K562 (cell line): Measurements from ENCODE around the gene CNOT1. TPM values are rescaled to one million over a fixed set of nuclear protein-coding genes. Genes with fewer than 3 reads are reported as not detected.

Experiments
- ATAC-seq: fragments of 200-7000 bp; cut with Tn5 transposase; 3 replicates; pipeline ENCODE4 v1.9.1; 2020; ENCODE audit warnings: moderate library complexity
- BruUV-seq: library from RNA; stranded (reverse); fragments of 400-500 nt; replicated peaks from 2 replicates; lab custom pipeline; 2021; lab: Mats Ljungman, UMichigan
- CTCF ChIA-PET: fragments of 300-600 bp; formaldehyde crosslinking; extraction: SDS; loops from one replicate; lab custom pipeline; 2021; ENCODE audit warnings: low intra/inter-chr PET ratio; lab: Yijun Ruan, JAX
- POLR2A ChIA-PET: fragments of 300-600, 350-650 bp; sonication (Branson Sonifier 250); formaldehyde crosslinking; extraction: SDS; loops from one replicate; lab custom pipeline; 2021; ENCODE audit warnings: antibody characterized with exemption, inconsistent platforms; lab: Yijun Ruan, JAX
- DNase-seq, 4 experiments: peaks; one replicate each; pipeline versions ENCODE4 v3.0.0 to v3.0.0-alpha.2; 2011 to 2018; ENCODE audit warnings: low spot score in 3 of 4, mixed read lengths in 3 of 4; ENCODE audit errors: extremely low read depth in 1 of 4
- FAIRE-seq: peaks from 2 replicates; lab custom pipeline; 2011; peaks lifted over from hg19 to GRCh38; lab: Jason Lieb, UNC
- H2AFZ ChIP-seq: 2 replicates; pipeline ENCODE4 v1.6.0; 2011; ENCODE audit warnings: low read depth, low read length, control low read depth, inconsistent platforms
- H3K27ac ChIP-seq: fragments of 200-600 bp; 3 replicates; pipeline ENCODE4 v1.8.0; 2011; ENCODE audit warnings: low read depth, mild to moderate bottlenecking, control low read depth, inconsistent platforms, low read length, moderate library complexity, mixed read lengths; ENCODE audit errors: extremely low read depth
- H3K27me3 ChIP-seq, 2 experiments: fragments of 300-600 bp in 1 of 2; 2 replicates in 1 of 2; 3 replicates in 1 of 2; pipeline versions ENCODE4 v1.6.0 to v1.8.0; 2011; ENCODE audit warnings: inconsistent platforms in 2 of 2, low read length in 2 of 2, mild to moderate bottlenecking in 1 of 2, mixed read lengths in 1 of 2, moderate library complexity in 1 of 2; ENCODE audit not compliant: control insufficient read depth in 2 of 2, insufficient read depth in 2 of 2
- H3K36me3 ChIP-seq: fragments of 300-600 bp; 3 replicates; pipeline ENCODE4 v1.8.0; 2011; ENCODE audit warnings: mild to moderate bottlenecking, low read length, inconsistent platforms; ENCODE audit not compliant: control insufficient read depth, insufficient read depth
- H3K4me1 ChIP-seq, 2 experiments: fragments of 200-600 bp in 1 of 2; replicated peaks in 1 of 2; 2 replicates in 1 of 2; 3 replicates in 1 of 2; pipeline versions ENCODE4 v1.5.1 to v1.8.0; 2011; ENCODE audit warnings: inconsistent platforms in 2 of 2, low read length in 2 of 2, mild to moderate bottlenecking in 1 of 2, mixed read lengths in 1 of 2, moderate library complexity in 1 of 2; ENCODE audit not compliant: control insufficient read depth in 2 of 2, insufficient read depth in 2 of 2
- H3K4me2 ChIP-seq: 2 replicates; pipeline ENCODE4 v1.6.1; 2011; ENCODE audit warnings: low read length, control low read depth, inconsistent platforms, mixed read lengths; ENCODE audit not compliant: insufficient read depth
- H3K4me3 ChIP-seq: fragments of 200-600 bp; sonication (generic), shearing (Covaris generic); 2 replicates; pipeline ENCODE4 v1.5.1; 2016; ENCODE audit warnings: control low read depth, inconsistent platforms
- H3K79me2 ChIP-seq: fragments of 200-600 bp; 3 replicates; pipeline ENCODE4 v1.8.0; 2011; ENCODE audit warnings: low read length, inconsistent platforms; ENCODE audit not compliant: control insufficient read depth, insufficient read depth
- H3K9ac ChIP-seq, 2 experiments: 2 replicates each; pipeline versions ENCODE4 v1.6.0 to v1.6.1; 2011; ENCODE audit warnings: low read depth in 2 of 2, low read length in 2 of 2, control low read depth in 1 of 2, inconsistent platforms in 1 of 2, mild to moderate bottlenecking in 1 of 2, mixed read lengths in 1 of 2; ENCODE audit not compliant: insufficient read depth in 1 of 2
- H3K9me1 ChIP-seq: one replicate; pipeline ENCODE4 v1.6.0; 2011; ENCODE audit warnings: inconsistent platforms, mild to moderate bottlenecking, low read length, moderate library complexity; ENCODE audit not compliant: control insufficient read depth, insufficient read depth
- H3K9me3 ChIP-seq: replicated peaks from 2 replicates; pipeline ENCODE4 v1.5.1; 2011; ENCODE audit warnings: low read depth, low read length, inconsistent platforms; ENCODE audit not compliant: control insufficient read depth, insufficient read depth
- H4K20me1 ChIP-seq: replicated peaks from 2 replicates; pipeline ENCODE4 v1.6.1; 2011; ENCODE audit warnings: low read length, inconsistent platforms, mixed read lengths; ENCODE audit not compliant: control insufficient read depth, insufficient read depth
- RB1 ChIP-seq: fragments of 450-650 bp; IDR thresholded peaks from 2 replicates; pipeline ENCODE4 v1.6.1; 2017; ENCODE audit warnings: low read depth, mild to moderate bottlenecking
- ZKSCAN1 ChIP-seq: fragments of 150-350 bp; IDR thresholded peaks from 2 replicates; pipeline ENCODE4 v1.6.1; 2016; ENCODE audit warnings: low read depth, low read length
- WGBS: fragments of 100-300 bp; shearing (Covaris generic); methylation state at CpG from one replicate; pipeline ENCODE4 v1.1.6; 2016; ENCODE audit warnings: low coverage, mixed read lengths; ENCODE audit not compliant: insufficient coverage; ENCODE audit errors: missing lambda C conversion rate; 5-methylcytosine and 5-hydroxymethylcytosine counted together
- in situ Hi-C: fragments of 300-500 bp; cut with MboI; formaldehyde crosslinking; loops from 4 replicates; pipeline ENCODE4 v1.15.0; 2018; ENCODE audit warnings: inconsistent platforms, mixed read lengths
- intact Hi-C: fragments of 100-400 bp; cut with micrococcal nuclease; formaldehyde crosslinking; loops from 2 replicates; pipeline ENCODE4 v1.14.2; 2022
- polyA plus RNA-seq, 8 experiments: library from polyadenylated mRNA; depleted of rRNA in 4 of 8; stranded (reverse) in 5 of 8; unstranded in 3 of 8; fragments of >200 nt; fragmentation: Nextera tagmentation in 2 of 8; fragmentation: Illumina TruSeq in 1 of 8; extraction: Ambion mirVana in 2 of 8; extraction: Trizol in 1 of 8; gene quantifications; 2 replicates each; pipeline versions ENCODE4 v1.2.1 to v1.2.3, GENCODE V29; 2011 to 2014; ENCODE audit warnings: inconsistent platforms in 1 of 8, missing spikeins in 1 of 8
- total RNA-seq, 7 experiments: library from RNA; depleted of rRNA in 6 of 7; stranded (reverse); fragments of >200 nt in 6 of 7; fragmentation: Illumina TruSeq in 2 of 7; extraction: Trizol in 2 of 7; gene quantifications; 2 replicates each; pipeline versions ENCODE4 v1.2.1 to v1.2.3, GENCODE V29; 2011 to 2021; ENCODE audit warnings: low replicate concordance in 1 of 7

Gene CNOT1
- total and polyA plus RNA-seq, 9 of the 15 experiments (the other 6 are each of a cell fraction or from before 2014, with no cell fraction given): 110 to 270 (median 220) TPM

DNA sequence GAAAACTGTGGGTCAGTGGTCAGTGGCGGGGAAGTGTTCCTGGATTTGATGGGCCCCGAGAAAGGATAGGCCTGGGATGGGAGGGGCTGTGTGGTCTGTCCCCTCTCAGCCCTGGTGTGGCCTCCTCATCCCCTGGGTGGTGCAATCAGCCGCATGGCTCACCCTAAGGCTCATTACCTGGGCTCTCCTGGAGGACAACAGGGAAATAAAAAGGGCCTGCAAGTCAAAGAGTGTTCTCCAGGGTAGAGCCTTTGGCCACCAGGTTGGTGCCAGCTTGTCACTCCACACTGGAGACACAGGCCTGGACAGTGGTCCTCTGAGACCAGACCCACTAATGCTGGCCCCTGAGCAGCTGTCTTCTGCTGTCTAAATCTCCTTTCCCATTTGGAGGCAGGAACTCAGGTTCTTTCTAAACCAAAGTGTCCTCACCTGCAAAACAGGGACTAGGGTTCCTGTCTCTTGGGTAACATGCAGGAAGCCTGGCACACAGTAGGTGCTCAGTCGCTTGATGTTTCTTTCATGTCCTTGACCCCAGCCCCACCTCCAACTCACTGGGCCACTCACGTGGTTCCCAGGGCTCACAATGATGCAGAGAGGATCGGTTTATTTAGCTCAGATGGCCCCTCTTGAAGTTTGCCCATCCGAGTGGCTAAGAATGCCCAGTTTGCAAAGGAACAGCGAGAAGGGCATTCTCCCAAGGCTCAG, 127.3 kb downstream of the CNOT1 start:
- TF ChIP-seq RB1: no peak
- peak; percentile 65 for TF ChIP-seq ZKSCAN1
- CTCF ChIA-PET: no interaction called here
- intact Hi-C loops: no loop called here

More for the DNA sequence above, 127.3 kb downstream of the CNOT1 start:
- Histone ChIP-seq H3K4me2 (no peak overlapping the region), H4K20me1 (peaks cover 5% of the 10 kb centered on the region; the same call in 1 of the 2 replicates), H3K79me2 (no peaks in the 10 kb centered on the region), H3K4me3 (no peak overlapping the region), H3K4me1 (peaks cover 0 to 41% of the 10 kb centered on the region in 2 experiments; a peak in 3 of 5 replicates), H3K9me3 (no peaks in the 10 kb centered on the region), H2AFZ (no peak overlapping the region), H3K36me3 (no peaks in the 10 kb centered on the region), H3K27ac (no peak overlapping the region), H3K9me1 (no peaks in the 10 kb centered on the region), H3K9ac (no peak overlapping the region), H3K27me3 (no peaks in the 10 kb centered on the region)
- 27% methylated on average over 8 of the region's 8 CpGs for WGBS
- DNase-seq (no peak), FAIRE-seq (no peak), ATAC-seq (no peak)
- in situ Hi-C loops: loop anchor here (5.0 kb wide), 1 partner anchor 250 kb away; no protein-coding TSS in a partner anchor
- no TSS peak for BruUV-seq
- POLR2A ChIA-PET: interaction anchor here (1.0 kb wide), 1 partner anchor 9 kb away, joined by 3 read pairs; no protein-coding TSS in a partner anchor
